Measurements from ENCODE around the gene KRT25. TPM values are rescaled to one million over a fixed set of nuclear protein-coding genes. Genes with fewer than 3 reads are reported as not detected.

Gene KRT25
- total and polyA plus RNA-seq, 2 experiments from 2014 or later = not detected

GRCh38 chr17:40734018-40734417, 21.1 kb downstream of the KRT25 start:
- Histone ChIP-seq H4K20me1 (ENCODE audit: insufficient read depth, poor library complexity, severe bottlenecking) (no peaks in the 10 kb centered on the region), H3K27ac (no peak overlapping the region), H3K9me2 (replicated peaks; ENCODE audit: insufficient read depth) (no peaks in the 10 kb centered on the region), H3K36me3 (replicated peaks; ENCODE audit: insufficient read depth, low read depth) (no peaks in the 10 kb centered on the region), H3K4me3 (no peak overlapping the region), H3K27me3 (peaks cover 5% of the 10 kb centered on the region), H3K9me3 (ENCODE audit: low read depth) (no peaks in the 10 kb centered on the region), H3K4me2 (no peak overlapping the region), H3K79me2 (no peaks in the 10 kb centered on the region), H2AFZ (no peak overlapping the region), H3K4me1 (ENCODE audit: insufficient read depth) (no peaks in the 10 kb centered on the region)
- DNase-seq (ENCODE audit: low spot score) = no peak
- no peak for TF ChIP-seq CTCF (IDR thresholded peaks at IDR 0.05; ENCODE audit: poor library complexity)
- no peak for TF ChIP-seq EZH2 (IDR thresholded peaks at IDR 0.05; ENCODE audit: borderline replicate concordance)
- no peak for TF ChIP-seq EZH2phosphoT487 (IDR thresholded peaks at IDR 0.05; ENCODE audit: low read depth, severe bottlenecking, unreplicated experiment)
- WGBS (ENCODE audit: low lambda C conversion rate, missing lambda C conversion rate) = 84% methylated on average over 6 of the region's 6 CpGs

GRCh38 chr17:40730970-40731369, 24.2 kb downstream of the KRT25 start:
- Histone ChIP-seq H3K36me3 (replicated peaks; ENCODE audit: insufficient read depth, low read depth) (no peaks in the 10 kb centered on the region), H3K79me2 (no peaks in the 10 kb centered on the region), H2AFZ (no peak overlapping the region), H3K27ac (no peak overlapping the region), H3K9me2 (replicated peaks; ENCODE audit: insufficient read depth) (no peaks in the 10 kb centered on the region), H4K20me1 (ENCODE audit: insufficient read depth, poor library complexity, severe bottlenecking) (no peaks in the 10 kb centered on the region), H3K27me3 (peaks cover 5% of the 10 kb centered on the region), H3K4me1 (ENCODE audit: insufficient read depth) (no peaks in the 10 kb centered on the region), H3K4me2 (no peak overlapping the region), H3K9me3 (ENCODE audit: low read depth) (no peaks in the 10 kb centered on the region), H3K4me3 (no peak overlapping the region)
- no peak for DNase-seq (ENCODE audit: low spot score)
- 91% methylated on average over 1 of the region's 1 CpG for WGBS (ENCODE audit: low lambda C conversion rate, missing lambda C conversion rate)
- TF ChIP-seq EZH2phosphoT487 (IDR thresholded peaks at IDR 0.05; ENCODE audit: low read depth, severe bottlenecking, unreplicated experiment) (no peak), CTCF (IDR thresholded peaks at IDR 0.05; ENCODE audit: poor library complexity) (no peak), EZH2 (IDR thresholded peaks at IDR 0.05; ENCODE audit: borderline replicate concordance) (no peak)

- Histone ChIP-seq H3K27ac (no peak overlapping the region), H4K20me1 (ENCODE audit: insufficient read depth, poor library complexity, severe bottlenecking) (no peaks in the 10 kb centered on the region), H3K4me3 (no peak overlapping the region), H3K79me2 (no peaks in the 10 kb centered on the region), H3K9me2 (replicated peaks; ENCODE audit: insufficient read depth) (no peaks in the 10 kb centered on the region), H3K9me3 (ENCODE audit: low read depth) (no peaks in the 10 kb centered on the region), H3K4me1 (ENCODE audit: insufficient read depth) (no peaks in the 10 kb centered on the region), H3K36me3 (replicated peaks; ENCODE audit: insufficient read depth, low read depth) (no peaks in the 10 kb centered on the region), H3K27me3 (peaks cover 5% of the 10 kb centered on the region), H3K4me2 (no peak overlapping the region), H2AFZ (no peak overlapping the region)
- 76% methylated on average over 8 of the region's 8 CpGs for WGBS (ENCODE audit: low lambda C conversion rate, missing lambda C conversion rate)
- no peak for TF ChIP-seq EZH2phosphoT487 (IDR thresholded peaks at IDR 0.05; ENCODE audit: low read depth, severe bottlenecking, unreplicated experiment)
- no peak for TF ChIP-seq CTCF (IDR thresholded peaks at IDR 0.05; ENCODE audit: poor library complexity)
- TF ChIP-seq EZH2 (IDR thresholded peaks at IDR 0.05; ENCODE audit: borderline replicate concordance) = no peak
- no peak for DNase-seq (ENCODE audit: low spot score)
Observed at GRCh38 chr17:40727447-40728231, 27.5 kb downstream of the KRT25 start.
